GM19328 (cell line): ENCODE data around the gene ITGBL1.

Source experiments
- ATAC-seq: cut with Tn5 transposase; IDR thresholded peaks from one replicate; pipeline ENCODE4 v1.9.1; 2021; ENCODE audit warnings: mild to moderate bottlenecking, moderate library complexity; ENCODE audit not compliant: unreplicated experiment

Gene ITGBL1

DNA sequence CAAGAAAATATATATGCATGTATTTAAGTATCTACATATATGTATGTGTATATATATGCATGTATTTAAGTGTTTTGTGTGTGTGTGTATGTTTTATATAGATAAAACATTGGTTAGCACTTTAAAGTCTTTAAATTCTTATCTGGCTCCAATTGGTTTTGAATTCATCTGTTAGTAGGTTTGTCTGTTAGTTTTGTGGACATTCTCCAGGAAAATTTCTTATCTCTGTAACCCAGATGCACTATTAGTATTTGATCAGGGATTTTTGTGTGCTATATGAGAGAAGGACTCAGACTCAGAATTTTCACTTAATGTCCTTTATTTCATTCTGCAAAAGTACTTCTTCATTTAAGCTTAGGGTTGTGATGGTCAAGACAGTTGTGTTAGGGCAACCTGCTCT lies 103.1 kb downstream of the ITGBL1 start:
- no peak for ATAC-seq

- ATAC-seq = no peak
These were observed 104.2 kb downstream of the ITGBL1 start for GRCh38 chr13:101556676-101557123.

DNA sequence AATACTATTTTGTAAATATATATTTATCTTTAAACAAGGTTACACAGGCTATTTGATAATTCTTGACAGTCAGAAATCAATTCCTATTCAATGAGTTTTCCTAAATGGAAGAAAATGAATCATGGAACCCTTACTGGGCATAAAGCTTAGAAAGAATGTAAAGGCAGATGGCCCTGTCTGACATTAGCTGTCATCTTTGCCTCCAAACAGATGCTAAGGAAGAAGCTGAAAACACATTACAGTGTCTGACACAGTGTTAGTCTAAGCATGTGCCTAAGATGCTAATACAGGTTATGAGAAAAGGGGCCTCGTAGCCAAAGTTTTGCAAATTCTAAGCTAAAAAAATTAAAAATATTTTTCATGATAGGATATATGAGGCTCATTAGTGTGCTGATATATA lies 112.8 kb downstream of the ITGBL1 start:
- no peak for ATAC-seq

DNA sequence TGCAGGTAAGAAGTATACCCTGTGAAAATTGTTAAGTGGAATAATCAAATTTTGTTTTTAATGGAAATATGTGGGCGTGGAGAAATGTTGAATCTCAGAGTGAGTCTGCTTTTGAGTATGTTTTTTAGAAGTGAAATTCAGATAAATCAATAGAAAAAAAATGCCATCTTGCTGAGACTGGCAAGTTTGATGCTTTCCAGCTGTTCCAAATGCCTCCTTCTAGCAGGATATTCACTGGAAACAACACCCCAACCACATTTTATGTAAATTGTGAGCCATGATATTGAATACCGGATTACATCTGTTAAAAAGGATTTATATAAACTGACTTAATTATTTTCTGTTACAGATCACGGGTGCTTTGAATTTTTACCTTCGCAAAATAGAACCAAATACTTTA lies 115.4 kb downstream of the ITGBL1 start:
- ATAC-seq = no peak

GRCh38 chr13:101569807-101570206 lies 117.3 kb downstream of the ITGBL1 start:
- no peak for ATAC-seq

GRCh38 chr13:101570410-101570809 lies 117.9 kb downstream of the ITGBL1 start:
- no peak for ATAC-seq

GRCh38 chr13:101572456-101572855 lies 120.0 kb downstream of the ITGBL1 start:
- no peak for ATAC-seq

DNA sequence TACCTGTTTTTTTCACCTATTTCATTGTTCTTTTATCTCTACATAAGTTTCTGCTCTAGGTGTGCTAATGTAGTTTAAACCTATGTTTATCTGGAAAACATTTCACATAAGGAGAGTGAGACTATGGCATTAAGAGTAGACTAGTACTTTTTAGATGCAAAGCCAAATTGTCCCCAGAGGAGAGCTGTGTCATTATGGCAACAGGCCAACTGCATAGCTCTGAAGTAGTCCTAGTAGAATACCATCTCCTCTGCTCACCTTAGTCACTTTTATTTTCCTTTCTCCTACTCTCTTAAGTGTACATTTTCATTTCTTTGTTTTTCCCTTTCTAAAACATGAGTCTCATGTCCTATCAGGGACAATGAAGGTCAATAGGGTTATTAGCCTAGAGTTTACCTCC lies 123.1 kb downstream of the ITGBL1 start:
- ATAC-seq = no peak

GRCh38 chr13:101576455-101576854 lies 124.0 kb downstream of the ITGBL1 start:
- ATAC-seq = no peak

DNA sequence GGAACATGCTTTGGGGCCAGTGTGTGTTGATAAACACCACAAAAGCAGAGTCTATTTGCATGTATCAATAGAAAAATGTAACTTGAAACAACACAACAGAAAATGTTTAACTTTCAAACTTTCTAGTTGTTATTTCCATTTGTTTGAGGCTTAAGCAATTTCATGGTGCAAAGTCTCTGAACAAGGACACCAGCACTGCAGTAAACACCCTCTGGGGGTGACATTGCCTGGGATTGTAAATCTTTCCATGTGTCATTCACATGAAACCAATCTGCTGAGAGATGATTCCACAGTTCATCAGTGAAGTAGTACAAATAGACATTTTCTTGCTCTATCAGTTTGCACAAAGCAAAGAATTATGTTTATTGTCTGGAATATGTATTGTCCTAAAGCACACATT lies 124.5 kb downstream of the ITGBL1 start:
- no peak for ATAC-seq

- no peak for ATAC-seq
These were observed 126.9 kb downstream of the ITGBL1 start for GRCh38 chr13:101579281-101579802.

- no peak for ATAC-seq
These were observed 131.9 kb downstream of the ITGBL1 start for GRCh38 chr13:101584331-101584730.

- ATAC-seq = no peak
These were observed 138.0 kb downstream of the ITGBL1 start for GRCh38 chr13:101590479-101590878.

- ATAC-seq = no peak
These were observed 142.5 kb downstream of the ITGBL1 start for GRCh38 chr13:101594936-101595335.

GRCh38 chr13:101596803-101597202 lies 144.3 kb downstream of the ITGBL1 start:
- ATAC-seq = no peak

- ATAC-seq = no peak
These were observed 159.3 kb downstream of the ITGBL1 start for GRCh38 chr13:101611491-101612475.

GRCh38 chr13:101612735-101613134 lies 160.3 kb downstream of the ITGBL1 start:
- no peak for ATAC-seq

GRCh38 chr13:101614491-101614890 lies 162.0 kb downstream of the ITGBL1 start:
- no peak for ATAC-seq

DNA sequence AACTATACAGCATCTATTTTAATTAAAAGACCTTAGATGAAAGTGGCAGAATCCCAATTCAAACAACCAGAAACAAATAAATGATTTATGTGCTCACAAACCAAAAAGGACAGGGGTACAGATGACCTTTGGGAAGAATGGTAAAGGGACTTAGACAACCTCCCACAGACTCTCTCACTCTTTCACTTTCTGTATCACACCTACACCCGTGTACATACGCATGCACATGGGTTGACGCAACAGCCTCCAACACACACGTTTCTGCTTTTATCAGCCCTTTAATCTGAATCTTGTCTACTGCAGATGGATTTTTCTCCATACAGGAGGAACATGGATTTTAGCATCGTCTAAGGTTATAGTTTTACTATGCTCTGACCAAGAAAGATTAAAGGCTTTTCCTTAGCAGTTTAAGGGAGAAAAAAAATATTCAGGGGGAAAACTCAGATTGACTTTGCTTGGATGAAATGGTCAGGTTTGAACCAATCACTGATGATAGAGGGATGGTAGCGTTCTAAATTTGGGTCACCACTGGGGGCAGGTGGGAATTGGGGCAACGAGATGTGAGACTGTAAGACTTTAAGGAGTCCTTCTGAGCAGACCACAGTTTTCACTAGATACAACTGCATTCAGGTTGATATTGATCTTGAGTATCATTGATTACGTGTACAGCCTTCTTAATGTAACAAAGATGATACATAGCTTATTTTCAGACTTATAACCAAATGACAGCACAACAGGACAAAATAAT lies 166.1 kb downstream of the ITGBL1 start:
- ATAC-seq = no peak

GRCh38 chr13:101621099-101621498 lies 168.6 kb downstream of the ITGBL1 start:
- no peak for ATAC-seq

DNA sequence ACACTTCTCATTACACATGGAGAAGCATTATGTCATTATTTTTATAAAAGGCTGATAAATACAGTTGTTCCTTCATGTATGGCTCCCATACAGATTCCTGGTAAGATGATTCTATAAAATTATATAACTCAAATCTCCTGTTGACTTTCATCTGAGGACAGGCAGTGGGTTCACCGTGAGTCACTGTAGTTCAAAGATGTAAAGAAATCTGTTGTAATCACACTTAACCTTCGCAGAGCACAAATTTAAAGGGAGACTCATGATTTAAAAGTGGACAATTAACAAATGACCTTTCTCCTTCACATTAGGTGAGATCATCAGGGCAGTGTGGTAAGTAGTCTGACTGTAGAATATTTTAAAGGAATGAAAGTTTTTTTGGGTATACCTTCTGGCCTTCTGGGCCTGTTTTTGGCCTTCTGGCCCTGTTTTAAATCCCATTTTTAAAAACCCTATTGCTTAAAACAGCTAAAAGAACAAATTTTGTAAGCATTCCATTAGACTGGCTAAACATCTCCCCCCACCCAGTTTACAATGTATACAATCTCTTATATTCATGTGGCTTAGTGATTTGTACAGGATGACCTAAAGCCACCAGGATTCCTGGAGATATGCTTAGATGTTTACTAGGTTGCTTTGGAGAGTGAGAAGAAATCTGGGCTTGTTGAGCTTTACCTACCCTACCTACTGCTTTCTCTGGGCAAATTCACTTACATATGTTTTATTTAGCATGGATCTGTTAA lies 171.2 kb downstream of the ITGBL1 start:
- no peak for ATAC-seq
